Endothelial cell of hepatic sinusoid (primary cell): Measurements from ENCODE around the gene MIA2.
"Not testable (repeated sequence)": the region's sequence is repeated elsewhere in the genome, so short reads cannot be mapped to it uniquely, and the experiment has no call there.

Experiments used
- in situ Hi-C: cut with HindIII; loops from 2 replicates; pipeline ENCODE4 v1.10.0; 2017; ENCODE audit warnings: low sequenced_read_pairs

MIA2 gene

DNA sequence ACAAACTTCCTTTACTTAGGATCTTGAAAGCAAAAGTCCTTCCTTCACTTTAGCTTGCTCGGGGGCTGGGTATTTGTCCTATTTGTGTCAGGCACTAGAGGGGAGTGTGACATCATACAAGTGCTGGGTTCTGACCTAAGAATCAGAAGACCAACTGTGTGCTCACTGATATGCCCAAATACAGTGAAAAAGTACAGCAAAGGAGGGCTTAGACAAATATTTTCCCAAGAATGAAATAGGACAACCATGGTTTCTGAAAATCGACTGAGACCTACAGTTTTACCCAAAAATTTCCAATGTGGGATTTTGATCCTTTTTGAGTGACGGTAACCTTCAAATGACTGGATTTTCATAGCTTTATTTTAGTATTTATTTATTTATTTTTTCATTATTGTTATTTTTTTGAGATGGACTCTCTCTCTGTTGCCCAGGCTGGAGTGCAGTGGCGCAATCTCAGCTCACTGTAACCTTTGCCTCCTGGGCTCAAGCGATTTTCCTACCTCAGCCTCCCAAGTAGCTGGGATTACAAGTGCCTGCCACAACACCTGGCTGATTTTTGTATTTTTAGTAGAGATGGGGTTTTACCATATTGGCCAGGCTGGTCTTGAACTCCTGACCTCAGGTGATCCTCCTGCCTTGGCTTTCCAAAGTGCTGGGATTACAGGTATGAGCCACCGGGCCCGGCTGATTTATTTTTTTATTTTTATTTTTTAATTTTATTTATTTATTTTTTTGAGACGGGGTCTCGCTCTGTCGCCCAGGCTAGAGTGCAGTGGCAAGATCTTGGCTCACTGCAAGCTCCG, 1.8 kb upstream of the MIA2 start:
- in situ Hi-C loops = not testable (repeated sequence)

DNA sequence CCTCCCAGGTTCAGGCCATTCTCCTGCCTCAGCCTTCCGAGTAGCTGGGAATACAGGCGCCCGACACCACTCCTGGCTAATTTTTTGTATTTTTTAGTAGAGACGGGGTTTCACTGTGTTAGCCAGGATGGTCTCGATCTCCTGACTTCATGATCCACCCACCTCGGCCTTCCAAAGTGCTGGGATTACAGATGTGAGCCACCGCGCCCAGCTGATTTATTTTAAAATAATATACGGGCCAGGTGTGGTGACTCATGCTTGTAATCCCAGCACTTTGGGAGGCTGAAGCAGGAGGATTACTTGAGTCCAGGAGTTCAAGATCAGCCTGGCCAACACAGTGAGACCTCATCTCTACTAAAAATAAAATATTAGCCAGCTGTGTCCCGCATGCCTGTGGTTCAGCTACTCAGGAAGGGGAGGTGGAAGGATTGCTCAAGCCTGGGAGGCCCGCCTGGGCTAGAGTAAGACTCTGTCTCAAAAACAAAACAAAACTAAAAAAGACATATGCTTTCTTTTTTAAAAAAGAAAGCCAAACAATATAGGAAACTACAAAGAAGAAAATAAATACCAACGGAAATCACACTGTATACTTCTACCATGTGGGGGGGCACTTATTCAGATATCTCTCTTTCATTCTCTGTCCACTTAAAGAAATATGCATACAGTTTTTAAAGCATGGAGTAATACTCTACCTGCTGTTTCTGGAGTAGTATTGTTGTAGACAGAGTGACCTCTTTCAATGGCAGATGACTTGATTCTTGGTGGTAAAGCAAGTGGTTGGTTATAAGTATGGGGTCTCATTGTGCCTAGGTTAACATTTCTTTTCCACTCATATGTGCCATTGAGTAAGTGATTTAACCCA, 930 bp upstream of the MIA2 start:
- in situ Hi-C loops = no loop called here

DNA sequence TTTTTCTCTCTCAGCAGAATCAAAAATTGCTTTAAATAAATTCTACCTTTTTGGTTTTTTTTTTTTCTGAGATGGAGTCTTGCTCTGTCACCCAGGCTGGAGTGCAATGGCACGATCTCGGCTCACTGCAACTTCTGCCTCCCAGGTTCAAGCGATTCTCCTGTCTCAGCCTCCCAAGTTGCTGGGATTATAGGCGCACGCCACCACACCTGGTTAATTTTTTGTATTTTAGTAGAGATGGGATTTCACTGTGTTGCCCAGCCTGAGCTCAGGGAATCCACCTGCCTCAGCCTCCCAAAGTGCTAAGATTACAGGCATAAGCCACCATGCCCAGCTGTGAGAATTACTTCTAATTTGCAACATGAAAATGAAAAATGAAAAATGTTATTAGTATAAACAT, 1.3 kb downstream of the MIA2 start:
- in situ Hi-C loops = not testable (repeated sequence)

DNA sequence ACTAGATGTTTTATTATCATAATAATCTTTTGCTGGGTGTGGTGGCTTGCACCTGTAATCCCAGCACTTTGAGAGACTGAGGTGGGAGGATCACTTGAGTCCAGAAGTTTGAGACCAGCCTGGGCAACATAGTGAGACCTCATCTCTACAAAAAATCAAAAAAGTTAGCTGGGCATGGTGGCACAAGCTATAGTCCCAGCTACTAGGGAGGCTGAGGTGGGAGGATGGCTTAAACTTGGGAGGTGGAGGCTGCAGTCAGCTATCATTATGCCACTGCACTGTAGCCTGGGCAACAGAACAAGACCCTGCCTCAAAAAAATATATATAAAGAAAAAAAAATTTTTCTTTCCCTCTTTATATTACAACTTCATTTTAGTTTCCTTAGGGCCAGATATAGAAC, 1.8 kb downstream of the MIA2 start:
- in situ Hi-C loops = not testable (repeated sequence)

DNA sequence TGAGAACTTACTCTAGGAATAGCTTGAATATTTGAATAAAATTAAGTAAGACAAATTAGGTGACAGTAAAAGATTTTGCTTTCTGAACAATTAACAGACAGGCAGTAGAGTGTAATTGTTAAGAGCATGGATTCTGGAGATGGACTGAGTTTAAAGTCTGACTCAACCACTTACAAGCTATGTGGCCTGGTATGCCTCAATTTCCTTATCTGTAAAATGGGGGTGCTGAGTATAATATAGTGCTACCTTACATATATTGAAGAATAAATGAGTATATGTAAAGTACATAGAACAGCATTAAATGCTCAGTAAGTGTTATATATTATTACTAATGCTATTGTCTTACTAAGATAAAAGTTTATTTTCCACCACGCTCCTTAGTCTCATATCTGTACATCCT, 7.1 kb downstream of the MIA2 start:
- in situ Hi-C loops = no loop called here

DNA sequence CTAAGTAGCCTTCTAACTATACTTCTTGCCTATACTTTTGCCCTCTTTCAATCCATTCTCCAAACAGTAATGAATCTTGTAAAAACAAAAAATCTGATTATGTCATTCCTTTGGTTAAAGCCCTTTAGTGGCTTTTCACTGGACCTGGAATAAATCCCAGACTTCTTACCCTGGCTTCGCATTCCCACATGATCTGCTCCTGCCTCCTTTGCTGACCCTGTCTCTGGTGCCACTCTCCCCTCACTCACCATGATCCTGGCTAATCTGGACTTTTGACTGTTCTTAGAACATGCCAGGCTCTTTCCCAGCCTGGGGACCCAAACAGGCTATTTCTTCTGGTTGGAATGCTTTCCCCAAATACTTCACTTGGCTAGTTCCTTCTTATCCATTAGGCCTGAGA, 7.9 kb downstream of the MIA2 start:
- in situ Hi-C loops = no loop called here

DNA sequence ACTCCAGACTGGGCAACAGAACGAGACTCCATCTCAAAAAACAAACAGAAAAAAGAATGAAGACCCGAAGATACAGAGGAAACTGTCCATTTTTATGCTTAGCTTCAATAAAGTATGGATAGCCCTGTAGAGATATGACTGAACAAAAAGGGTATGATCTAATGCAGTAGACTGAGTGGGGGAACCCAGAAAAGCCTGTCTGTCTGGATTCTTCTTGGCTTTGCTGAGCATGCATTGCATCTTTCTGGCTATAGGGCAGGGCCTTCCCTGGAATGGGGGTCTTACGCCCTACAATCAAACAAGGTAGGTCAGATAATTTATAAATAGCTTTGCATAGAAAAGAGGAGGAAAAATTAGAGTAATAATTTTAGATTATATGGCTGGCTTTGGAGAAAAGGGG, 10.1 kb downstream of the MIA2 start:
- in situ Hi-C loops = no loop called here

DNA sequence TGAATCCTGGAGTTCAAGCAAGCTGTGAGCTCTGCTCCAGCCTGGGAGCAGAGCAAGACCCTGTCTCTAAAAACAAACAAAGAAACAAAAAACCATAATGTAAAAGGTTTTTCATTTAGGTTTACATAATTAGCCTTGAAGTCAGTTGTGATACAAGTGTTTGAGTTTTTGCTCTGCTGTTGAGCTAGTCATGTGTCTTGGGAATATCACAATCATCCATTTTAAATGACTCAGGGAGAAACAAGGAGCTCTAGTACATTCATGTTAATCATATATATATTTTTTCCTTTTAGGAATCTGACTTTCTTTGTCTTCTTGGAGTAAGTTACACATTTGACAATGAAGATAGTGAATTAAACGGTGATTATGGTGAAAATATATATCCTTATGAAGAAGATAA, 12.9 kb downstream of the MIA2 start:
- in situ Hi-C loops = no loop called here

DNA sequence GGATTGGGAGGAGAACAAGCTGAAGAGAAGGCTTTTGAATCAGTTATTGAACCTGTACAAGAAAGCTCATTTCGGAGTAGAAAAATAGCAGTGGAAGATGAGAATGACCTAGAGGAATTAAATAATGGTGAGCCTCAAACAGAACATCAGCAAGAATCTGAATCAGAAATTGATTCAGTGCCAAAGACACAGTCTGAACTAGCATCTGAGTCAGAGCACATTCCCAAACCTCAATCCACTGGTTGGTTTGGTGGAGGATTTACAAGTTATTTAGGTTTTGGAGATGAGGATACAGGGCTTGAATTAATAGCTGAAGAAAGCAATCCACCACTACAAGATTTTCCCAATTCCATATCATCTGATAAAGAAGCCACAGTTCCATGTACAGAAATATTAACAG, 13.5 kb downstream of the MIA2 start:
- in situ Hi-C loops = no loop called here

DNA sequence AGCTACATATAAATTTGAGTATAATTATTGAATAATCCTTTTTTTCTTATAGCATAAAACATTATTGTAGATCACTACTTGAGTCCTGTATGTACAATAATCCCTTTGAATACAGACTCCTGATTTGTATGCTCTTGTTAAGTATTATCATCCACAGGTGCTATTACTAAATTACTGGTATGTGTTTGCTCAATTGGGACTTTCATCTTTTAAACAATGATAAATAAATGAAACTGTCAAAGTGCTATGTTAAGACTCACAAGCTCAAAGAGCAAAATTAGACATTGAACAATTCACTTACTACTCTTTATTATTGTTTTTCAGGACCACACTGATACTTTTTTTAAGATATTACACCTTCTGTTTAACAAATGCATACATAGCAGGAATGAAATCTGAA, 17.8 kb downstream of the MIA2 start:
- in situ Hi-C loops = no loop called here

DNA sequence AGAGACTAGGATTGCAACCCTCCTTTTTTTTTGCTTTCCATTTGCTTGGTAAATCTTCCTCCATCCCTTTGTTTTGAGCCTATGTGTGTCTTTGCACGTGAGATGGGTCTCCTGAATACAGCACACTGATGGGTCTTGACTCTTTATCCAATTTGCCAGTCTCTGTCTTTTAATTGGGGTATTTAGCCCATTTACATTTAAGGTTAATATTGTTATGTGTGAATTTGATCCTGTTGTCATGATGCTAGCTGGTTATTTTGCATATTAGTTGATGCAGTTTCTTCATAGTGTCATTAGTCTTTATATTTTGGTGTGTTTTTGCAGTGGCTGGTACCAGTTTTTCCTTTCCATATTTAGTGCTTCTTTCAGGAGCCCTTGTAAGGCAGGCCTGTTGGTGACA, 23.7 kb downstream of the MIA2 start:
- in situ Hi-C loops = not testable (repeated sequence)

DNA sequence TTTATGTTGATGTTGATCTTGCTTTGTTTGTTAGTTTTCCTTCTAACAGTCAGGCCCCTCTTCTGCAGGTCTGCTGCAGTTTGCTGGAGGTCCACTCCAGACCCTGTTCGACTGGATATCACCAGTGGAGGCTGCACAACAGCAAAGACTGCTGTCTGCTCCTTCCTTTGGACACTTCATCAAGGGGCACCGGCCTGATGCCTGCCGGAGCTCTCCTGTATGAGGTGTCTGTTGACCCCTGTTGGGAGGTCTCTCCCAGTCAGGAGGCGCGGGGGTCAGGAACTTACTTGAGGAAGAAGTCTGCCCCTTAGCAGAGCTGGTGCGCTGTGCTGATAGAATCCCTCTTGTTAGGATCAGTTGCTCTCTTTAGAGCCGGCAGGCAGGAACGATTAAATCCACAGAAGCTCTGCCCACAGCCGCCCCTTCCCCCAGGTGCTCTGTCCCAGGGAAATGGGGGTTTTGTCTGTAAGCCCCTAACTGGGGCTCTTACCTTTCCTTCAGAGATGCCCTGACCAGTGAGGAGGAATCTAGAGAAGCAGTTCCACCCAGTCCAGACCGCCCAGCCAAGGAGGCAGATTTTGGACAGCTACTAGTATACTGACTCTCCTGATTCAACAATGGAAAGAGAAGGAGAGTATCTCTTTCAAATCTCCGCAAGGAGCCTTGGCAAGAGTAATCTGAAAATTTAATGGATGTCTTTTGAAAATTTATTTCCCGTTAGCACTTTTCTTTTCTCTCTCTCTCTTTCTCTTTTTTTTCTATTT, 25.2 kb downstream of the MIA2 start:
- in situ Hi-C loops = no loop called here

DNA sequence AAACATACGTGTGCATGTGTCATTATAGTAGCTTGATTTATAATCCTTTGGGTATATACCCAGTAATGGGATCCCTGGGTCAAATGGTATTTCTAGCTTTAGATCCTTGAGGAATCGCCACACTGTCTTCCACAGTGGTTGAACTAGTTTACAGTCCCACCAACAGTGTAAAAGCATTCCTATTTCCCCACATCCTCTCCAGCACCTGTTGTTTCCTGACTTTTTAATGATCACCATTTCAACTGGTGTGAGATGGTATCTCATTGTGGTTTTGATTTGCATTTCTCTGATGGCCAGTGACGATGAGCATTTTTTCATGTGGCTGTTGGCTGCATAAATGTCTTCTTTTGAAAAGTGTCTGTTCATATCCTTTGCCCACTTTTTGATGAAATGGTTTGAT, 26.4 kb downstream of the MIA2 start:
- in situ Hi-C loops = not testable (repeated sequence)

DNA sequence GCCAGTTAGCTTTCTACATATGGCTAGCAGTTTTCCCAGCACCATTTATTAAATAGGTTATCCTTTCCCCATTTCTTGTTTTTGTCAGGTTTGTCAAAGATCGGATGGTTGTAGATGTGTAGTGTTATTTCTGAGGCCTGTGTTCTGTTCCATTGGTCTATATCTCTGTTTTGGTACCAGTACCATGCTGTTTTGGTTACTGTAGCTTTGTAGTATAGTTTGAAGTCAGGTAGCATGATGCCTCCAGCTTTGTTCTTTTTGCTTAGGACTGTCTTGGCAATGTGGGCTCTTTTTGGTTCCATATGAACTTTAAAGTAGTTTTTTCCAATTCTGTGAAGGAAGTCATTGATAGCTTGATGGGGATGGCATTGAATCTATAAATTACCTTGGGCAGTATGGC, 28.5 kb downstream of the MIA2 start:
- in situ Hi-C loops = not testable (repeated sequence)

DNA sequence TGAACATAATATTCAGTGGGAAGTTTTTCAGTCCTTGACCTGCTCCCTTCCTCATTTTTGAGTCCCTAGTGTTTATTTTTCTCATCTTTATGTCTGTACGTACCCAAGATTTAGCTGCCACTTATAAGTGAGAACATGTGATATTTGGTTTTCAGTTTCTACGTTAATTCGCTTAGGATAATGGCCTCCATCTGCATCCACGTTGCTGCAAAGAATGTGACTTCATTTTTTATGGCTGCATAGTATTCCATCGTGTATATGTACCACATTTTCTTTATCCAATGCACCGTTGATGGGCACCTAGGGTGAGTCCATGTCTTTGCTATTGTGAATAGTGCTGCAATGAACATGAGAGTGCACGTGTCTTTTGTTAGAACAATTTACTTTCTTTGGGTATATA, 30.3 kb downstream of the MIA2 start:
- in situ Hi-C loops = no loop called here

DNA sequence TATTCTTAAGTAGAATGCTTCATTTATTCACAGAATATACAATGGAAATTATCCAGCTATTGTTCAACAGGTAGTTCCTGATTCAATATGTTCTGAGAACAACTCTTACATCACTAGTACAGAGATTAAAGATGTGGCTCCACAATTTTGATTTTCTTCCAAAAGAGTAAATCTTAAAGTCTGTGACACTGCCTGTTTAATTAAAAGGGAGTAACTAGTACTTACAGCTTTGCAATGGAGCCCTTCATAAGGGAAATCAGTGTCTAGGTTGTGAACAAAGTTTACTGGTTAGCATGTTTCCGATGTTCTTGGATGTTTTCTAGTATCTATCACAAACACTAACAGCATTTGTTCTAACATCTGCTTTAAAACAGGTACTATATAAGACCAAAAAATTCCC, 30.8 kb downstream of the MIA2 start:
- in situ Hi-C loops = no loop called here

DNA sequence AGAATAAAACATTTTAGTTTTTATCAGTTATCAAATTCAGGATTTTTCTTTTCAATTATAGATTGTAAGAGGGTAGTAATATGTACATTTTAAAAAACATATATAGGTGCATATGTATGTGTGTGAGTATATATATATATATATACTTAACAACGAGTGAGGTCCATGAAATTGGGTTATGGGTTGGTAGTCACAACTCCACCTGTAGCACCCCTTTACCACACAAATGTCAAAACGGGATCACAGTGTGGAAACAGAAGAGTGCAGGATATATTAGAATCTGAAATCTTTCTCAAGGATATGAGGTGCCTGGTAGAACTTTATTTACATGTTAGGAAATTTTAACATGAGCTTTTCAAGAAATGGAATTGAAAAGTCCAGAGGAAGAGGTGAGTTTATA, 31.3 kb downstream of the MIA2 start:
- in situ Hi-C loops = no loop called here

DNA sequence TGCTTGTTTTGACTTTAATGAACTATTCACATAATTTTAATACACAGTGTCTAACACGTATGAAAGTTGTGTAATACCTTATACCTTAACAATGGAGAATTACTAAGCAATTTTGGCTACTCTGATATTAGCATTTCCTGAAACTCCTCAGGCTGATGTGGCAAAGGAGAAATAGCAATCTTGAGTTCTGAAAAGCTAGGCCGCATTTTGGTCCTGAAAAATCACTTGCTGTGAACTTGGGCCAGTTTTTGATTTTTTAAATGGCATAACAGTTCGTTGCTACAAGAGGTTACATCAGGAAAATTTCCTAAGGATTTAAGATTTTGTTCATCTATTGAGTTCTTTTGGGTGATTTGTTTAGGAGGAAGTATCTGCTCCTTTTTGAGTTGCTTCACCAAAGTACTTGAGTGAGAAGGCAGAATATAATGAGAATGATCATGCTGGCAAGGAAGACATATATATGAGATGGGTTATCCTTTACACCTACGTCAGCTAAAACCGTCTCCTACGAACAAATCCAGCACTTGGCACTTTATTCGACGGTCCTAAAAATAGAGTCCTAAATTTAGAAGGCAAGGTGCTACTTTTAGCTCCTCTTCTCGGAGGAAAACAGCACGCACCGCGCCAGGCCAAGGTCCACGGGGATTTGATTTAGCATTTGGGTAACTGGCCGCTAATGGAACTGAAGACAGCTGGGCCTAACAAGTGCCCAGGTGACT, 32.2 kb downstream of the MIA2 start:
- in situ Hi-C loops = no loop called here

DNA sequence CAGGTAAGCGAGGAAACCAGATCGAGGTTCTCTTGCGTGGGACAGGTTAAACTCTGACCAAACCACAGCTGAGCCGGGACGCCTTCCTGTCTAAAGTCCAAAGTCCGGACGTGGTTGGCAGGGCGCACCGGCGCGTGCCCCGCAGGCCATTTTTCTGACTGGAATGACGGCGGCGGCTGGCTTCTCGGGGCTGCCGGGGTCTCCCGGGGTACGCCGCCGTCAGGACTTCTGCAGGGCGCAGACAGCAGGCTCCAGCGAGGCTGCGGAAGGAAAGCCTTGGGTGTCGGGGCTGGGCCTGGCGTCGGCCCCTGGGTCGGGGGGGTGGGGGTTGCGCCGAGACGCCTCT, 32.8 kb downstream of the MIA2 start:
- in situ Hi-C loops = no loop called here

DNA sequence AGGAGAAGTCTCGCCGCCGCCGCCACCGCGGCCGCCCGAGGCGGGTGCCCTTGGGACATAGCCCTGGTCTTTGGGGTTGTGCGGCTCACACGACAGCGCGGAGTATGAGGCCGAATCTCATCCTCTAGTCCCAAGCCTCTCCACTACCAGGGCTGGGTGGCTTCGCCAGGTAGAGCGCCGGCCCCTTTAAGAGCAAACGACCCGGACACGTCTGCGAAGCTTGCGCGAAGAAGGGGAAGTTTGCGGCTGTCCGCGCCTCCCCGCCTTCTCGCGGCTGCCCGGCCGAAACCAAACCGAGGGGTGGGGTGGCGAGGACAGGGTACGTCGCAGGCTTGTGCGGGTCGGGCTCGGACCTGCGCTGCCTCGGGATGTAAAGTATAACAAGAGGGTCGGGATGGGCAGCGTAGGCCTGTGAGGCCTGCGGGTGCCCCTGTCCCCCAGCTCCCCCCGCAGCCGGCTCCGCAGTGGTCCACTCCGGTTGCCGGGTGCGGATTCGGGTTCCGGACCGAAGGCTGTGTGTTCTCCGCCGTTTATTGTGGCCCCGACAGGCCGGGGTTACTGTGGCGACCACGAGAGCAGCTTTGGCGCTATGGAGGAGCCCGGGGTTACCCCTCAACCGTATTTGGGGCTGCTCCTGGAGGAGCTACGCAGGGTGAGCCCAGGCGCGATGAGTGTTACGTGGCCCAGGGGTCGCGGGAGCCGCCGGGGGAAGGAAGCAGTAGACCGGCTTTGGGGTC, 33.3 kb downstream of the MIA2 start:
- in situ Hi-C loops = no loop called here
